A673 (cell line): ENCODE results near the gene PPP6R1. TPM values are rescaled to one million over a fixed set of nuclear protein-coding genes. Genes with fewer than 3 reads are reported as not detected.

Experiments used
- BruUV-seq: library from RNA; stranded (reverse); fragments of 400-500 nt; replicated peaks from 2 replicates; lab custom pipeline; 2021; lab: Mats Ljungman, UMichigan
- CTCF ChIA-PET: fragments of 300-600 bp; sonication (Branson Sonifier 250); formaldehyde crosslinking; loops from one replicate; lab custom pipeline; 2022; ENCODE audit warnings: antibody characterized with exemption; lab: Charles Lee
- POLR2A ChIA-PET: fragments of 300-600 bp; sonication (Branson Sonifier 250); formaldehyde crosslinking; loops from one replicate; lab custom pipeline; 2022; ENCODE audit warnings: antibody characterized with exemption; ENCODE audit not compliant: low non-redundant PET; lab: Charles Lee
- DNase-seq: peaks from one replicate; pipeline ENCODE4 v3.0.0-alpha.2; 2015; ENCODE audit warnings: low spot score
- H3K27ac ChIP-seq: fragments of 200-600 bp; sonication (generic); 2 replicates; pipeline ENCODE4 v1.5.1; 2016; ENCODE audit warnings: mixed run types, low read depth, mild to moderate bottlenecking, mixed read lengths, antibody characterized with exemption, low read length; ENCODE audit not compliant: poor library complexity, severe bottlenecking
- H3K27me3 ChIP-seq: fragments of 200-600 bp; sonication (generic); replicated peaks from 2 replicates; pipeline ENCODE4 v1.6.1; 2017; ENCODE audit warnings: mixed run types, low read depth, mild to moderate bottlenecking, mixed read lengths, antibody characterized with exemption, low read length; ENCODE audit not compliant: insufficient read depth, poor library complexity
- H3K36me3 ChIP-seq: fragments of 200-600 bp; sonication (generic); 2 replicates; pipeline ENCODE4 v1.6.1; 2016; ENCODE audit warnings: mixed run types, mild to moderate bottlenecking, mixed read lengths, antibody characterized with exemption, low read length; ENCODE audit not compliant: insufficient read depth, poor library complexity, severe bottlenecking
- H3K4me1 ChIP-seq: fragments of 200-600 bp; sonication (generic); 2 replicates; pipeline ENCODE4 v1.6.1; 2017; ENCODE audit warnings: mixed run types, mild to moderate bottlenecking, mixed read lengths, antibody characterized with exemption, low read length; ENCODE audit not compliant: insufficient read depth, poor library complexity, severe bottlenecking
- H3K4me3 ChIP-seq: fragments of 200-600 bp; sonication (generic); 2 replicates; pipeline ENCODE4 v1.5.1; 2016; ENCODE audit warnings: low read depth, mixed run types, mild to moderate bottlenecking, mixed read lengths, low read length; ENCODE audit not compliant: poor library complexity, severe bottlenecking
- H3K9me3 ChIP-seq: fragments of 200-600 bp; sonication (generic); 2 replicates; pipeline ENCODE4 v1.6.1; 2016; ENCODE audit warnings: mixed run types, low read depth, mild to moderate bottlenecking, mixed read lengths, antibody characterized with exemption, low read length; ENCODE audit not compliant: poor library complexity, severe bottlenecking
- CTCF ChIP-seq: fragments of 300-800, 200-600 bp; sonication (generic); conservative IDR thresholded peaks from 2 replicates; pipeline ENCODE4 v1.5.1; 2017; ENCODE audit warnings: low read depth, mild to moderate bottlenecking, antibody characterized with exemption, low read length, moderate library complexity, mixed read lengths
- EZH2 ChIP-seq: fragments of 200-600 bp; sonication (generic); IDR thresholded peaks from 2 replicates; pipeline ENCODE4 v1.6.1; 2017; ENCODE audit warnings: borderline replicate concordance, low read depth, mild to moderate bottlenecking, mixed read lengths, antibody characterized with exemption, low read length; ENCODE audit not compliant: poor library complexity, severe bottlenecking
- intact Hi-C: fragments of 100-400 bp; cut with micrococcal nuclease; formaldehyde crosslinking; loops from one replicate; pipeline ENCODE4 v1.10.0; 2022; ENCODE audit not compliant: unreplicated experiment
- total RNA-seq: library from RNA; stranded (reverse); gene quantifications from 2 replicates; pipeline ENCODE4 v1.2.3, GENCODE V29; 2021

PPP6R1 gene
- total RNA-seq, 1 experiment from 2014 or later, result 108 TPM

- intact Hi-C loops, result no loop called here
- no peaks in the 10 kb centered on the region for H3K27me3 ChIP-seq
- H3K4me1 ChIP-seq, result peaks cover 12% of the 10 kb centered on the region
- ChIA-PET POLR2A (interaction anchor here (1.1 kb wide), 1 partner anchor 61 kb away, joined by 3 read pairs; no protein-coding TSS in a partner anchor), CTCF (no interaction called here)
- H3K4me3 ChIP-seq, result no peak overlapping the region
- no peaks in the 10 kb centered on the region for H3K9me3 ChIP-seq
- H3K27ac ChIP-seq, result no peak overlapping the region
- BruUV-seq, result no TSS peak
- peaks cover 9% of the 10 kb centered on the region for H3K36me3 ChIP-seq
- DNase-seq, result no peak
- TF ChIP-seq EZH2 (no peak), CTCF (no peak)
Measured at GRCh38 chr19:55277494-55277893, 18.7 kb upstream of the PPP6R1 start.

GRCh38 chr19:55276720-55277430, 18.1 kb upstream of the PPP6R1 start:
- Histone ChIP-seq H3K27me3 (no peaks in the 10 kb centered on the region), H3K36me3 (peaks cover 9% of the 10 kb centered on the region), H3K4me1 (peaks cover 12% of the 10 kb centered on the region), H3K4me3 (no peak overlapping the region), H3K9me3 (no peaks in the 10 kb centered on the region), H3K27ac (no peak overlapping the region)
- DNase-seq, result no peak
- no TSS peak for BruUV-seq
- no peak for TF ChIP-seq CTCF
- no peak for TF ChIP-seq EZH2
- POLR2A ChIA-PET, result no interaction called here
- intact Hi-C loops, result no loop called here
- CTCF ChIA-PET, result no interaction called here

GRCh38 chr19:55275851-55276719, 17.3 kb upstream of the PPP6R1 start:
- no TSS peak for BruUV-seq
- Histone ChIP-seq H3K27ac (no peak overlapping the region), H3K4me1 (peaks cover 8% of the 10 kb centered on the region), H3K27me3 (no peaks in the 10 kb centered on the region), H3K4me3 (no peak overlapping the region), H3K9me3 (no peaks in the 10 kb centered on the region), H3K36me3 (peaks cover 9% of the 10 kb centered on the region)
- no peak for TF ChIP-seq EZH2
- TF ChIP-seq CTCF, result no peak
- CTCF ChIA-PET, result no interaction called here
- intact Hi-C loops, result no loop called here
- DNase-seq, result no peak
- POLR2A ChIA-PET, result interaction anchor here (0.6 kb wide), 1 partner anchor 356 kb away, joined by 7 read pairs; no protein-coding TSS in a partner anchor
